Measurements from ENCODE around the gene ARID3C.

The ARID3C gene

DNA sequence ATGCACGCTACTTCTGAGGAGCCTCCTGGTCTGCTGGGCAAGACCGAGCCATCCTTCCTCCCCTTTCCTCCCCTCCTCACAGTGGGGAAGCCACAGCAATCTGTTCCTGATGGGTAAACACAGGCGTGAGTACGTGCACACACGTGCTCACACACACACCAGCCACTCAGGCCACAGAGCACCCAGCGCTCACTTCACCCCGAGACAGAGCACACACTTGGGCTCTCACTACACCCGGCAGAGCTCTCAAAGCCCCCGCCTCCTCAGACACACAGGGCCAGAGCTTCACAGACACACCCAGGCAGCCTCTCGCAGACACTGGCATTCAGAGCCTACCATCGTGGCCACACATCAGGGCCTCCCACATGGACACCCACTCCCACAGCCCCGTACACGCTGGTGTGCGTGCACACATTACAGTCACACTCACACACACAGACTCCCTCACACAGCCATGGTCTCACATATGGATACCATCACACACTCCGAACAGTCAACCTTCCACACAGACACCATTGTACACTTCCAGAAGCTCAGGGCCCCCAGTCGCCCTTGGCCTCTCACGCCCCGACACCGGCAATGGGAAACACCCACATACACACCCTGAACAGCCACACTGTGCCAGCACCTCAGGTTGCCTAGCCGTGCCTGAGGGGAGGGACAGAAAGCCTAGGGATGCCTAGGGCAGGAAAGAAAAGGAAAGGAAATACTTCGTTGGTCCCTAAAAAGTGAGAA is 52.8 kb downstream of the ARID3C start:
- DNase-seq: no peak

DNA sequence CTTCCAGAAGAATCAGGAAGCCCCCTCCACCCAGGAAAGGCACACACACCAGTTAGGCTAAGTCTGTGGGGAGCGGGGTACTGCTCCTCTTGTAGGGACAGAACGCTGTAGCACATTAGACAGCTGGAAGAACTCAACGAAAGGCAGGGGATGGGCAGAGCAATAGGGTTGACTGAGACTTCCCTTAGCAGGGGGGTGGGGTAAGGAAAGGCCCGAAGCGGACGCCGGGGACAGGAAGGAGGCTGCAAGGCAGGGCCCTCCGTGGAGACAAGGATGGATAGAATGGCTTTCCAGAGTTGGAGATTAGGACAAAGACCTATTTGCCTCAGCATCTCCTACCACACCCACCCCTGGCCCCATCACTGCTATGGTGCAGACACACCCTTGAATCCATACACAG is 53.6 kb downstream of the ARID3C start:
- DNase-seq: no peak

DNA sequence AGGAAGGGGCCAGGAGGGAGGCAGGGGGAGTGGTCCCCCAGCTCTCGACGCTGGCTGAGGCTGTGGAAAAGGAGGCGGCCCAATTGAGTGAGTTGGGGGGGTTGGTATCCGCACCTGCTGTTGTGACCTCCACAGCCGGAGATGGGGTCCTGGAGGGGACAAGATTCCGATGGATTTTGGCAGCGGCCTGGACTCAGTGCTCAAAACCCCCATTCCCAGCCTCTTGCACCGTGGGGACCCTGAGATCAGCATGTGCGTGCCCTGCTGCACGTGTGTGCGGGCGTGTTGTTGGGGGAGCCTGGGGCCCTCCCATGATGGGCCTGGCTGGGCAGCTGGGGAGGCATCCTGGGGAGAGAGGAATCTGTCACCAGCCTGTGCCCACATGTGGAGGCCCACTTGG is 54.3 kb downstream of the ARID3C start:
- DNase-seq: no peak

DNA sequence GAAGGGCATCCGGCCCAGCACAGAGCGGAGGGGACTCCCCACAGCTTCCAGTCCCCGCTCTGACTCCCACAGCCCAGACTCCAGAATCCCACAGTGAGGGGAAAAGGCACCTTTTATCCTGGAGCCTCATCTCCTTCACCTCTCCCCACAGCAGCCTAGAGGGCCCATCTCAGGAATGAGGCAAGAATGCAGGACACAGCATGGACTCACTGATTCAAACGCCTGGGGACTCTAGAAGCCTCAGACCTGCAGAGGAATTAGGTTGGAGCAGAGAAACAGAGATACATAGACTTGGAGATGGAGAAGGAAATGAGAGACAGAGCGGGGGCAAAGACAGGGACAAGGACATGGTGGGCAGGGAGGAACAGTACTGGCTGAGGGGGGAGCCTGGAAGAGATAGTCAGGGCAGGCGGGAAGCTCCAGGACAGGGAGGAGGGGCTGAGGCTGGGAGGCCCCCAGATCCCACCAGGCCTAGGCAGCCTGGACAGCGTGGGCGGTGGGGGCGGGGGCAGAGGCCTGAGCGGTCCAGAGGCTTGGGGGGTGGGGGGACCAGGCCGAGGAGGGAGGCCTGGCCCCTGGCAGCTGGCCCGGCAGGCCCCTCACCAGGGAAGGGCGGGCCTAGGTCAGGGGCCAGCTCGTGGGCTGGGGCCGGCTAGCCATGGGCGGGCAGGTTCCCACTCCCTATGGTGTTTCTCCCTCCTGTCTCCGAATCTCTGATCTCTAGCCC is 55.1 kb downstream of the ARID3C start:
- DNase-seq: no peak

DNA sequence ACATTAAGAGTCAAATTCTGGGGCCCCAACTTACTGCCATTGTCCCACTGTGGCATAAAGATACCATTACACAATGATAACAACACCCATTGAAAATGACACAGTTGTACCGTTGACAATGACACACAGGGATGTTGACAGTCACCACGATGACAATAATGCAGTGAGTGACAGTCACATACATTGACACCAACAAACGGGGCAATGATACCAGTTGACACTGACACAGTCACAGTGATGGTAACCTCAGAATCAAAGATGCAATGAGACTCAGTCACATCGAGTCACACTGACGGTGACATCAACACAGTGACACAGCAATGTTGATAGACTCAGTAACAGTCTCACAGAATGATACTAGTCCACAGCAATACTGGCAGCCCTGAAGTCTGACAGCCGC is 56.2 kb downstream of the ARID3C start:
- no peak for DNase-seq

DNA sequence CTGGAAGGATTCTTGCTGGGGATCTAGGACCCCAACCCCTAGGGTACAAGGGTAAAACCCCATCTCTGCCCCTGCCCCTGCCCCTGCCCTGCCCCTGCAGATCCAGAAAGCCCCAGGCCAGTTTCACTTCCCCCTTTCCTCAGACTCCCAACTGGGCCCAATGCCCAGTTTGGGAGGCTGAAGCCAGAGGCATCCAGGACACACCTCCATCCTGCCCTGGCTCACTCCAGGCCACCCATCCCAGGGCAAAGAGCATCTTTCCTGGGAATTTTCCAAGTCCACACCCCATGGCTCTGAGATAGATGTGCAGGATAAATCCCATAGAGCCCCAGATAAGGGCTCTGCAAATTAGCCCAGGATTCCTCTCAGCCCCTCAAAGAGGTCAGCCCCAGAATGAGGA is 56.8 kb downstream of the ARID3C start:
- DNase-seq: no peak

DNA sequence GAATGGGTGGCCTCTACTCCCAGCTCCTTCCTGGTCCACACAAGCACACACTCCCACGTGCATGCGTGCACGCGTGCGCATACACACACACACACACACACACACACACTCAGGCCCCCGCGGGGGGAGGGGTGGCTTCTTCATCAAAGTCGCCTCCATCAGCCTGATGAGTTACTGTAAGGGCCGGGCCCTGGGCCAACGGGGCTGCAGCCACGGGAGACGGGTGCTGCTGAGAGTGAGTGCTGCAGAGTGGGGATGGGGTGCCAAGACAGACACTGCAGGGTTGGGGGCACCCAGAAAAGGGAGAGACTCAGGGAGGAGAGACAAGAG is 57.4 kb downstream of the ARID3C start:
- no peak for DNase-seq
